Thyroid gland (tissue), 4 donors: Measurements from ENCODE around the gene BAG3.
A peak's percentile ranks its signal among the peaks of the same experiment; 100 is the strongest.

ENCODE experiments used
- CTCF ChIP-seq, 6 experiments: fragments of 200-600 bp in 3 of 6; fragments of 450-650 bp in 3 of 6; sonication (generic) in 3 of 6; IDR thresholded peaks; one replicate each; pipeline ENCODE4 v1.5.1; 2016 to 2019; ENCODE audit warnings: antibody characterized with exemption in 6 of 6, mild to moderate bottlenecking in 2 of 6, inconsistent platforms in 1 of 6, moderate library complexity in 1 of 6
- POLR2A ChIP-seq, 2 donors: fragments of 450-650 bp; IDR thresholded peaks; one replicate each; pipeline ENCODE4 v1.6.1; 2017; ENCODE audit warnings: antibody characterized with exemption in 2 of 2, mild to moderate bottlenecking in 2 of 2, moderate library complexity in 1 of 2

- TF ChIP-seq CTCF (IDR thresholded peaks at IDR 0.05): peak; percentile 74 to 96 (median 89)
- no peak for TF ChIP-seq POLR2A (IDR thresholded peaks at IDR 0.05)
Observed at GRCh38 chr10:119686465-119687191, 35.4 kb downstream of the BAG3 start.
